Adipocyte (in vitro differentiated cells): ENCODE data around the gene FAM83C.

ENCODE experiments used
- DNase-seq: peaks from one replicate; pipeline ENCODE4 v3.0.0-alpha.2; 2015; ENCODE audit warnings: low read depth
- H3K27me3 ChIP-seq: replicated peaks from 2 replicates; pipeline ENCODE4 v1.7.0; 2013; ENCODE audit warnings: mild to moderate bottlenecking, low read length, moderate library complexity; ENCODE audit not compliant: control insufficient read depth, insufficient read depth
- H3K36me3 ChIP-seq: 2 replicates; pipeline ENCODE4 v1.7.0; 2013; ENCODE audit warnings: low read length, mild to moderate bottlenecking, moderate library complexity; ENCODE audit not compliant: control insufficient read depth, insufficient read depth, severe bottlenecking
- H3K4me1 ChIP-seq: 2 replicates; pipeline ENCODE4 v1.7.0; 2013; ENCODE audit warnings: mild to moderate bottlenecking, low read length, moderate library complexity; ENCODE audit not compliant: control insufficient read depth, insufficient read depth
- H3K4me3 ChIP-seq: 2 replicates; pipeline ENCODE4 v1.7.0; 2013; ENCODE audit warnings: mild to moderate bottlenecking, low read length, moderate library complexity
- H3K9ac ChIP-seq: 2 replicates; pipeline ENCODE4 v1.7.0; 2013; ENCODE audit warnings: mild to moderate bottlenecking, low read length, moderate library complexity
- H3K9me3 ChIP-seq: 2 replicates; pipeline ENCODE4 v1.7.0; 2013; ENCODE audit warnings: mild to moderate bottlenecking, low read length, moderate library complexity; ENCODE audit not compliant: control insufficient read depth

The FAM83C gene

DNA sequence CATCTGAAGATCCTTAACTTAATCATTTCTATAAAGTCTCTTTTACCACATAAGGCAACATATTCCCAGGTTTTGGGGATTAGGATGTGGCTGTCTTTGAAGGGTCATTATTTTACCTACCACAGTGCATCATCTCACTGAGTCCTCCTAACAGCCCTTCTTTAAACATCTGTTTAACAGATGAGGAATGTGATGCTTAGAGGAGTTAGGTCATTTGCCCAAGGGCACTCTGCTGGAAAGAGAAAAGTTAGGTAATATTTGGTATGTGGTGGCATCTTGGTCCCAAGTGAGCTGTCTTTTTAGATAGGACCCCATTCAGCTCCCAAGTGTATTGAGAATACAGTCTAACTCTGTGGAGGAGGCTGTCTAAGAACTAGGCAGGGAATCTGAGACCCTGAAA, 54.7 kb downstream of the FAM83C start:
- H3K4me3 ChIP-seq: no peak overlapping the region
- no peaks in the 10 kb centered on the region for H3K27me3 ChIP-seq
- H3K9me3 ChIP-seq: no peaks in the 10 kb centered on the region
- H3K36me3 ChIP-seq: no peaks in the 10 kb centered on the region
- no peak overlapping the region for H3K9ac ChIP-seq
- peak; percentile 27 for DNase-seq
- H3K4me1 ChIP-seq: peaks cover 4% of the 10 kb centered on the region

DNA sequence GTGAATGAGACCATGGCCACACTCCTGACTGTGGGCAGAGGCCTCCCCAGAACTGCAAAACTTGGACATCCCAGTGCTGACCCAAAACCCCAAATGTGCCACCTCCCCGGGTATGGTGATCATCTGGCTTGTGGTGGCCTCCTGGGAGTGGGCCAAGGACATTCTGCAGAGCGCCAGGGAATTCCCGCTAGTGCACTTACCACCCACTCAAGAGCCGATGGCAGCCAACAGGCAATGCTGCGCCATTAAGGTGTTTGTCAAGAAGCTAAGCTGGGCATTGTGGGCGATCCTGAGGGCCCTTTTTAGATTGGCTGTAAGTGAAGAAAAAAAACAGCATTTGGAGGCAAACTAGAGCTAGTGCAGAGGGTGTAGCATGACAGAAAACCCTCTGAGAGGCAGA, 56.3 kb downstream of the FAM83C start:
- Histone ChIP-seq H3K27me3 (no peaks in the 10 kb centered on the region), H3K4me3 (no peak overlapping the region), H3K9me3 (no peaks in the 10 kb centered on the region), H3K36me3 (no peaks in the 10 kb centered on the region), H3K4me1 (peaks cover 4% of the 10 kb centered on the region), H3K9ac (no peak overlapping the region)
- DNase-seq: no peak
